Activated effector memory CD4-positive, alpha-beta T cell treated with Interleukin-2 at 50 U/mL for 16 hours (primary cell): ENCODE data around the gene MEIS3.

Experiments used
- DNase-seq: peaks from one replicate; pipeline ENCODE4 v3.0.0-alpha.2; 2020

The MEIS3 gene

GRCh38 chr19:47419030-47419783, at the start of gene MEIS3:
Gene MEIS3, minus strand, starts transcription at chr19:47419527. Its CDS starts 446 bp downstream, at chr19:47419081.
- no peak for DNase-seq

GRCh38 chr19:47467914-47468313, 48.6 kb upstream of the MEIS3 start:
- no peak for DNase-seq

- no peak for DNase-seq
These were observed 46.6 kb upstream of the MEIS3 start for GRCh38 chr19:47465957-47466356.

GRCh38 chr19:47464675-47465419, 45.5 kb upstream of the MEIS3 start:
- no peak for DNase-seq

GRCh38 chr19:47461876-47462275, 42.5 kb upstream of the MEIS3 start:
- no peak for DNase-seq

- DNase-seq: no peak
These were observed 40.1 kb upstream of the MEIS3 start for GRCh38 chr19:47459477-47459876.

GRCh38 chr19:47458672-47459071, 39.3 kb upstream of the MEIS3 start:
- no peak for DNase-seq

- DNase-seq: no peak
These were observed 37.6 kb upstream of the MEIS3 start for GRCh38 chr19:47456721-47457474.

- DNase-seq: no peak
These were observed 31.2 kb upstream of the MEIS3 start for GRCh38 chr19:47450478-47450877.

GRCh38 chr19:47448360-47448727, 29.0 kb upstream of the MEIS3 start:
- DNase-seq: no peak

GRCh38 chr19:47447470-47448359, 28.4 kb upstream of the MEIS3 start:
- no peak for DNase-seq

- no peak for DNase-seq
These were observed 27.5 kb upstream of the MEIS3 start for GRCh38 chr19:47446534-47447469.

- DNase-seq: peak; percentile 60
These were observed 26.6 kb upstream of the MEIS3 start for GRCh38 chr19:47445937-47446402.

- no peak for DNase-seq
These were observed 26.2 kb upstream of the MEIS3 start for GRCh38 chr19:47445527-47445926.

GRCh38 chr19:47444388-47444821, 25.1 kb upstream of the MEIS3 start:
- no peak for DNase-seq

- no peak for DNase-seq
These were observed 24.0 kb upstream of the MEIS3 start for GRCh38 chr19:47443331-47443730.

- no peak for DNase-seq
These were observed 19.5 kb upstream of the MEIS3 start for GRCh38 chr19:47438793-47439220.

GRCh38 chr19:47437500-47437899, 18.2 kb upstream of the MEIS3 start:
- DNase-seq: no peak

- peak; percentile 65 for DNase-seq
These were observed 17.5 kb upstream of the MEIS3 start for GRCh38 chr19:47436712-47437401.

- no peak for DNase-seq
These were observed 16.6 kb upstream of the MEIS3 start for GRCh38 chr19:47435883-47436417.
